GM21528 (cell line): ENCODE data around the gene F8.
"Not testable (repeated sequence)": the region's sequence is repeated elsewhere in the genome, so short reads cannot be mapped to it uniquely, and the experiment has no call there.

Source experiments
- ATAC-seq: cut with Tn5 transposase; IDR thresholded peaks from one replicate; pipeline ENCODE4 v1.9.1; 2021; ENCODE audit warnings: mild to moderate bottlenecking, moderate library complexity; ENCODE audit not compliant: unreplicated experiment, low FRiP score

Gene F8

GRCh38 chrX:155035688-155036087 is 13.2 kb upstream of the F8 start:
- ATAC-seq: no peak

GRCh38 chrX:155031657-155032056 is 9.1 kb upstream of the F8 start:
- ATAC-seq: no peak

DNA sequence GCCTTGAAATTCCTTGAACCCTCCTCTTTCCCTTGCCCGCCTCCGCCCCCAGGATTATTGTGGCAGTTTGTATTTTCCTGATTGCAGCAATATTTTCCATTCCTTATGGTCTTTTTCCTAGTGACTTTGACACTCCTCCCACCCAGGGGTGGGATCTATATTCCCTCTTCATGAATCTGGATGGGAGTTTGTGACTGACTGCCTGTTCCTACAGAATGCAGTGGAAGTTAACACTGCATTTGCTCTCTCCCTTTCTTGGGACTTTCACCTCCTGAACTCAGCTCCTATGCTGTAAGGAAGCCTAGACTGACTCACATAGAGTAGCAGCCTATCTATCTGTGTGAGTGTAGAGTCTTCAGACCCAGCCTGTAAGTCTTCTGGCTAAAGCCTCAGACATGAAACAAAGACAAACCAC is 6.4 kb upstream of the F8 start:
- ATAC-seq: no peak

GRCh38 chrX:155028129-155028528 is 5.6 kb upstream of the F8 start:
- ATAC-seq: no peak

DNA sequence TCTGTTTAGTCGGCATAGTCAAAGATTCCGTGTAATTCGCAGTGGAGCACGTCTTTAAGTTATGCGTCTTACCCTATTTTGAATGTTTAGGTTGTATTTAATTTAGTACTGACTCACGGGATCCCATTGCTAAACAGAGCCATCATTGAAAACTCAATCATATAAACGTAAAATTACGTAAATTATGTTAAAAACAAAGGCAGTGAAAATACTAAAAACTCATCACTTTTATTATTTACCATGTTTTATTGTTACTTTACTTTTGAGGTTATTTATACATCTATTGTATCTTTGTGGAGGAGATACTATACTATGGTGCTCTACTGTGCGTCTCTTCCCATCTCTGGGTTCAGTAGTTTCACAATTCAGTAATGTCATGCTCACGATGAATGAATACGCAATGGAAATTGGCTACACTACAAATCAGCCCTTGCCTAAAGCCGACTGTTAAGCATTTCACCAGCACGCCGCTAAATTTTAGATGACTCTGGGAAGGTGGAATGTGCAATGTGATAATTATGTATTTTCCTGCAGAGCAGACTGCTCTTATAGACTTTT is 5.1 kb upstream of the F8 start:
- no peak for ATAC-seq

DNA sequence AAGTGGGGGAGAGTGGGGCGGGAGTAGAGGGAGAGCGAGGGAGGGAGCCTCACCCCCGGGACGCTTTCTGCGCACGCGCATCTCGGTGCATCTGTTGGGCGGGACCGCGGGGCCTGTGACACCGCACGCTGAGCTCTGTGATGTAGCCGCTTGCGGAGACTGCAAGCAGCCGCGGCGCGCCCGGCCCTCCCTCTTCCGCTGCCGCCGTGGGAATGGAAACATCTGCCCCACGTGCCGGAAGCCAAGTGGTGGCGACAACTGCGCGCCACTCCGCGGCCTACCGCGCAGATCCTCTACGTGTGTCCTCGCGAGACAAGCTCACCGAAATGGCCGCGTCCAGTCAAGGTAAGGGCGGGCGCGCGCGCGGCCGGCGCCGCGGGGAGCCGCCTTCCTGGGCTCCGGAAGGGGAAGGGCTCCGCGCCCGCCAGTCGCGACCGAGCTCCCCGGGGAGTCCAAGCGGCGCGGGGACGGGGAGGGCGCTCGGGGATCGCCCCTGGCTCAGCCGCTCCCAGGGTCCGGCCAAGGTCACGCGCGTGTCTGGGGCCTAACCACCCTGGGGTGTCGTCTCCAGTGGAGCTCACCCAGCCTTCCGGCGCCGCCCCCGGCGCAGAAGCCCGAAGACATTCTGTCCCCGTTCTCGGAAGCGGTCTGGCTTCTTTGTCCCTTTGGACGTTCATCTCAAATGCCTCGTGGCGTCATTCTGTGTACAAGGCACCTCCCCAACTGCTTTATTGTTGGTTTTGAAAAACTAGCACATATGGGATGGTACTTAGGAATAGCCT is 4.4 kb upstream of the F8 start, which contains the start of gene FUNDC2:
Gene FUNDC2 (plus strand): TSS at position 118 of the 782 bp plus-strand sequence. CDS start 95 bp downstream, at position 213.
- peak; percentile 94 for ATAC-seq

- ATAC-seq: no peak
These were observed 3.9 kb upstream of the F8 start for GRCh38 chrX:155026420-155026726.

- no peak for ATAC-seq
These were observed 1.6 kb upstream of the F8 start for GRCh38 chrX:155023907-155024833.

DNA sequence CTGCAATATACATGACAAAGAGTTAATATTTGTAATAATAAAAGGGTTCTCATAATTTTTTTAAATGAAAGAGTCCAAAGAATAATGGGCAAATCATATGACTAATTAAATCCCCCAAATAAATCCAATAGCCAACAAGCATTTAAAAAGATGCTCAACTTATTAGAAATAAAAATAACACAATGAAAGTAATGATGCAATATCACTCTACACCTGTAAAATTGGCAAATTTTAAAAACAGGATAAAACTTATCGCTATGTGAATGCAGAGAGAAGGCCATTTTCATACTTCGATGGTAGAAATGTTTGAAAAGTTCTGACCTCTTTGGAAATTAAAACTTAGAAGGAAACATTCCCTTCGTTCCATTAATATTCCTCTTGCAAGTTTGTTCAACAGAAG is 1.9 kb downstream of the F8 start:
- ATAC-seq: no peak

DNA sequence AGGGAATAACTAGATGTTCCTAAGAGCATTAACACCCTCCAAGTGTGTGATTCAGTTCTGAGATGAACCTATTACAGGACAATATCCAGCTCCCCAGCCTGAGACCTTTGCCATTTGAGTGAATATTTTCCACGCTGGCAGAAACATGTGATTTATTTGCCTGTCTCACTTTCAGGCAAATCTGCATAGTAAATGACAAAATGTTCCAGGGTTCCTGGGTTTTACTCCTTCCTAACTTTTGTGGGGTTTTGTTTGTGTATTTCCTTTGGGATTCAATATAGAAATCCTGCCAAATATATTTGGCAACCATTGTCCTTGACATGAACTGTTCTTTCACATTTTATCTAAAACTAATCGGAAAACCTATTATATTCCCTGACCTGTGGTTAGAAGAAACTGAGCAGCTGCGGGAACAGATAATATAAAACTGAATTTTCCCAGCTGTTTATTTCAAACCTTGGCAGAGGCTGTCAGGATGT is 12.5 kb downstream of the F8 start:
- ATAC-seq: no peak

DNA sequence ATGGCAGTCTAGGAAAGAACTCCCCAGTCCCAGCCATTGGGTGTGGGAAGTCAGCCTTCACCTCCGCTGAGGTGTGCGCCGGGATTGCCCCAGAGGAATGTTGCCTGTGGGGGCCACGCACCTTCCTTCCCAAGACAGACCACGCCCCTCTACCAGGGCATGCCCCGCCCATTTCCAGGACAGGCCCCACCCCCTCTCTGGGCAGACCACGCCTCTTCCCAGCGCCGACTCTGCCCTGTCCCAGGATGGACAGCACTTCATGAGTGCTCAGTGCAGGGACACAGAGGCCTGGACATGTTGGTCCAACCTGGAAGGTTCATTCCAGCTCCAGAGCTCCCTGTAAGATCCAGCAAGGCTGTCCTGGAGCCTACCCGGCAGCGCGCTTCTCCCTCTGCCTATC is 13.9 kb downstream of the F8 start:
- not testable (repeated sequence) for ATAC-seq

GRCh38 chrX:155006913-155007671 is 15.4 kb downstream of the F8 start:
- not testable (repeated sequence) for ATAC-seq

GRCh38 chrX:155006379-155006778 is 16.1 kb downstream of the F8 start:
- ATAC-seq: not testable (repeated sequence)

DNA sequence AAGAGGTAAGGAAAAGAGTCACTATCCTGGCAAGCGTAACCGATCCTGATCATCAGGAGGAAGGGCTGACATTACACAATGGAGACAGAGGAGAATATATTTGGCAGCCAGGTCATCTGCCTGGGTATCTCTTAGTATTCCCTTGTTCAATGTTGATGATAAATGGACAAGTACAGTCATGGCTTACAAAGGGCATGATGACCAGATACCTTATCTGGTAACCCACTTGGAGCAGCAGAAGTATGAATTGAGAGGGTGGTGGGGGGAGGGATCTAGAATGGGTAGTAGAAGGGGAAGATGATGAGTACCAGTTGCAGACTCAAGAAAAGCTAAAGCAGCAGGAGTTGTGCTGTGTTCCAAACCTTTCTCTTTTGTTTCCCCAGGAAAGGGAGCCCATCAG is 17.3 kb downstream of the F8 start:
- no peak for ATAC-seq

DNA sequence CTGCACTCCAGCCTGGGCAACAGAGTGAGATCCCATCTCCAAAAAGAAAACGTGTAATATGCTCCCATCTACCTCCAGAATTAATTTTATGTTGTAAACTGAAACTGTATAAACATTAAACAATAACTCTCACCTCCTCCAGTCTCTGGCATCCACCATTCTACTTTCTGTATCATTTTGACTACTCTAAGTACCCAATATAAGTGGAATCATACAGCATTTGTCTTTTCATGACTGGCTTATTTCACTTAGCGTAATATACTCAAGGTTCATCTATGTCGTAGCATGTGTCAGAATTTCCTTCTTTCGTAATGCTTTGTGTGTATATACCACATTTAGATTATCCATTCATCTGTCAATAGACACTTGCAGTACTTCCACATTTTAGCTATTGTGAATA is 20.6 kb downstream of the F8 start:
- ATAC-seq: no peak

DNA sequence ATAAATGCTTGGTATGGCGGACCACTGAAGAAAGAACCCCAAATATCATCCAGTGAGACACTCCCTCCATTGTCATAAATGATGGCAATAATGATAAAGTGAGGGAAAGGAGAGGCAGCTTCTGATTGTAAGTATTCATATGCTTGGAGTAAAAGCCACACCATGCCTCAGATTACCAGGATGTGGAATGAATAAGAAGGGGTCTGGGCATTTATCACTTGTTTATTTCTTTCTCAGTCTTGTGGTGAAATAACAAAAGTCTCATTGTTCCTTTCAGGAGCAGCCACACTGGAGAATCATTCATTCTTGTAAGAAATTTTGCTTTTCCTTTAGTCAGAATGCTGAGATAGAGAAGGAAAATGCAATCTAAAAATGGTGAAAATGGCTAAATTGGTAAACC is 21.7 kb downstream of the F8 start:
- ATAC-seq: no peak

DNA sequence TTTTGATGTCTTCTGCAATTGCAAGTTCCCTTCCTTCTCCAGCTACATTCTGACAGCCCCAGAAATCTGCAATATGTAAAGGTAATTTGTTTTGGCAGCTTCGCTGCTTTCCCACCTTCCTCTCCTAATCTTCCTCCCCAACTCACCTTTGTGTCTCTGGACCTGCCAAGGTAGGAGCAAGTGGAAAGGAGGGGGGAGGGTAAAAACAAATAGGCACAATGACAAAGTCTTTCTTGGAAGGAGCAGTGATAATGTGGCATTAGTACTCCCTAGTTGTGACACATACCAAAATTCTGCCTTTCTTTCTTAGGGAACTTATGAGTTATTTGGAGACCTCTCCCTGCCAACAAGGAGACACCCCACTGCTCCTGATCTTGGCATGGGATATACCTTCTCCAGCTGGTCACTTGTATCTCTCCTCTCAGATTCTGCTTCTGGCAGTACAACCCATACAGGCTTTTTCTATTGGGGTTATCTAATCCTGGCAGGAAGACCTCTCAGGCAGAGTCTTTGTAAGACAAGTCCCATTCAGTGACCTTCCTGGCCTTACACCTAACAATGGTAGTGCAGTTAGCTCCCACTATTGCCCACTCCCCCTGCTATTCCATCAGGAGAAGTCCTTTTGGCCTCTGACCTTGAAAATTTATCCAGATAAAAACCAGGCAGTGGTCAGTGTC is 24.2 kb downstream of the F8 start:
- no peak for ATAC-seq

- no peak for ATAC-seq
These were observed 31.0 kb downstream of the F8 start for GRCh38 chrX:154991476-154991875.

DNA sequence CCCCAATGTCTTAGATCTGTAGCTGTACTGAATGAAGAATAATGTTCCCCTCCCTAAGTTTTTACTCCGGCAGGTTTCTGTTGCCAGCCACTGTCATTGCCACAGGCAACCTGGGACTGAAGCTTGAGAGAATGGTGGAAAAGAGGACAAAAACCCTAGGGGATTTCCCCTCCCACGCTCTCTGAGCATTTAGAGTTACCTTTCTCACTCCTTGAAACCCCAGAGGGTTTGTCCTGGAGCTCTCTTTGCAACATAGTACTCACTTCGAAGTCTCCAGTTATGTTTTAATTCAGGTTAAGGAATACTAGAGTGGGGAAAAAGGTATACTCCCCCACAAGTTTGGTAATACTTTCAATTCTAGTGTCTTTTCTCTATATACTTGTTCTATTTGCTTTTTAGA is 31.5 kb downstream of the F8 start:
- ATAC-seq: no peak

DNA sequence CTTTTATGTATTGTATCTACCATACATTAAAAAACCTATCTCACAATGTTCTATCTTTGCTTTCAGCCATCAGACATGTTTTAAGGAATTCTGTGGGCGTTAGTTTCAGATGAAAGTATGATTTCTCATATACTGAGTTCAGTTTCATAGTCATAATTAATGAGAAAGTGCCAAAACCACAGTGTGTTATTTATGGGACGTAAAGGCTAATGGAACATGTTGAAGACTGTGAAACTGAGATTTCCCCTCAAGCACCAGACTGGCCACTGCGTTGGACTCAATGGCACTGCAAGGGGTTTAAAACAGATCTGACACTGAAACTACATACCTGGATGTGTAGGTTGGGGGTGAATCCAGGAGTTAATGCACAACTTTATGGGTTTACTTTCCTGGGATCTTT is 32.0 kb downstream of the F8 start:
- no peak for ATAC-seq
